LoVo (cell line): ENCODE data around the gene MTARC2.
A peak's percentile ranks its signal among the peaks of the same experiment; 100 is the strongest.

ENCODE experiments used
- DNase-seq: peaks from one replicate; pipeline ENCODE4 v3.0.0-alpha.2; 2016; ENCODE audit warnings: low spot score

MTARC2 gene

DNA sequence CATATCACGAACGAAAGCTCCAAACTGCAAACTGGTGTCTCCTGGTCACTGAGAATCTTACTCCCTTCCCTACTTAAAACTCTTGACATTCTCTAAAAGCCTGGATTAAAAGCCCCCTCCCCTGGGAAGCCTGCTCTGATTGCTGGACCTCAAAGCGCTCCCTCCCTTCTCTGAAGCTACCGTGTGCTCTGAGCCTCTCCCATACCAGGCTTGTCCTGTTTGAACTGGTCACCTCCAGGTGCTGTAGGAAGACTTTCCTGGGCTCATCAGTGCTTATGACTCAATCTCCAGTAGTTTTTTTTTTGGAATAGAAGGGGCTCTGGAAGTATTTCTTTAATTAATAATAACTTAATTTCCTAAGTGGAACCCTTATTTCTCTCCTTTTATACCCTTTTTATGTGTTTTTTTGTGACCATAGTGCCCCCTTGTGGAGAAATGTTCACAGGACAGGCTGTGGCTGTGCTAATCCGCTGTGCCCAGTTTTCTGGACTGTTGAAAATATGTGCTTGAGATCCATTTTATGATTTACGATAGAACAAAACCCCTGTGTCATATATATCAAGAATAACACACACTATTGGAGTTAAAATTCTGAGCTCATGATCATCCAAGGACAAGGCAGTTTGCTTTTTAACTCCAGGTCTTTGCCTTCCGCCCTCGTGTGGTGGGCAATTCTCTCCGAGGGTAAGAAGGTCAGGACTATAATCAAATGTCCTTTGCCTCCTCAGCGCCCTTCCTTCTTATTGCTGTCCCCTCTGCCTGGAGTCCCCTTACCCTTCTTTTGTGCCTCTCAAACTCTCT is 55.5 kb downstream of the MTARC2 start:
- peak; percentile 32 for DNase-seq

DNA sequence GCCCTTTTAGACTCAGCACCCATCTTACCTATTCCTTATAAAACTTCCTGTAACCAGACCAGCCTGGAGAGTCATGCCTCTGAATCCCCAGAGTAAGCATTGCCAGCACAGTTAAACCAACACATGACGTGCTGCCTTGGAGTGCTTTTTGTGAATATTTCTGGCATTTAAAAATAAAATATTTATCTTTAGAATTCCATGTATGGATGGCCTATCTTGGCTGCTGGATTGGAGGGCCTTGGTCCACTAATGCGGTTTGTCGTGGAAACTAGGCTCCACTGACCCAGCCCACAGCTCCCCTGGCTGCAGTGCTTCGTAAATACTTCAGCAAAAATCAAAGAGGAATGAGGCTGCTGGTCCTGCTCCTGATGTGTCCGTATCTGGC is 56.1 kb downstream of the MTARC2 start:
- no peak for DNase-seq

DNA sequence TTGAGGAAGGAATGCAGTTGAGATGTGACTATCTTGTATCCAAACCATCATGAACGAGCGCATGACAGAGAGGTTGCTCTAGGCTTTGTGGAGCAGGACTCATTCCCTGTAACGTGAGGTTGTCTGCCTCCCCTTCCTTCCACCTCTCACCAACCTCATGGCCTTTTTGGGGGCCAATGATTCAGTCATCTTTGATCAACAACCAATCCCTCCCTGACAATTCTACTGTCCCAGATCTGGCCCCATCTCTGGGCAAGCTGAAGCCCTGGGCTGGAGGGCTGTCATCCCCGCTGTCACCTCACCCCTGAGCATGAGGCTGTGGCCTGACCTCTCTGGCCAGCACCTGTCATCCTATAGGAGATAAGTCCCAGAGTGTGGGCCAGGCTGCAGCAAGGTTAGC is 58.3 kb downstream of the MTARC2 start:
- DNase-seq: no peak

DNA sequence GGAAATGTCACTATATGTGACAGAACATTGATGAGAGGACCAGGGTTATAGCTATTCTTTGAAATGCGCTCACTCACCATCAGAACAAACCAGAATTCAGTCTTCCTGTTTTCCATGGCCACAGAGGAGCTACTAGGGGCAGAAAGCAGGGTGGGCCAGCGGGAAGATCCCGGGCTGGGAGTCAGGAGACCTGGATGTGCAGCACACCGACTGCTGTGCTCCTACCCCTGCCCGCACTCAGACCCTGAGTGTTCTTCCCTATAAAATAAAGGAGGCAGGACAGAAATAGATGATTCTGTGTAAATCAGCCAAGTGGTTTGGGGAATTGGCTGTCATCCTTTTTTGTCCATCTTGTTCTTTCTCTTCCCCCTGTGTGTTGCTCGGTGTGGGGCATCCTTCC is 59.6 kb downstream of the MTARC2 start:
- DNase-seq: no peak

DNA sequence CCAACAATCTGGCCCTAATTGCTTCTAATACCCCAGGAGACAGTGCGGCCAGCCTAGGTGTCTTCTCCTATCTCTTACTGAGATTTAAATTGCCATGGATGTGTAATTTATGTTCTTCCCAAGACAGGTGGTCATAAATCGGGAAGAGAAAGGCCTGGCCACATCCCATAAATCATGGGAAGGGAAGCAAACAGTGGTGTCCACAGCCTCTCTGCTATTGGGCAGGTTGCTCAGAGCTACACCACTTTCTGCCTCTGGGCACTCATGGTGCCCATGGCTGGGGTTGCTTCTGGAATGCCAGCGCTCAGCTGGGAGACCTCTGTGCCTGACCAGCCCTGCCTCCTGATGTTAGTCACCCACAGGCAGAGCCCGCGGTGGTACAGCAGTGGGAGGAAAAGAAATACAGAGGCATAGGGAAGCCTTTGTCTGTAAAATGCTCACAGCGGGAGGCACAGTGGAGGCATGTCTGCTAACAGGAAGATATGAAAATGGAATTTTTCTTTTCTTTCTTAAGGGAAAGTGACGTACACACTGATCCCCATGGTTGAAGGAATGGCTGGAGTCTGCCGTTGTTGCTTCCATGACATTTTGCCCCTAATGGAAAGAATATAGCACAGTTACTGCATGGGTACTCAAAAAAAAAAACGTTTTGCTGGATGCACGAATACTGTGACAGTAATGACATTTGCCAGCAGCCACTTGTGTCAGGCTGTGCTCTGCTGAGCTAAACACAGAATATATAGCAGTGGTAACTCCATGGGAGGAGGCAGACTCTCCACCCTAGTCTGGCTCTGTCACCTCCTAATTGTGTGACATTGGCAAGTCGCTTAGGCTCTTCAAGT is 60.4 kb downstream of the MTARC2 start:
- no peak for DNase-seq

DNA sequence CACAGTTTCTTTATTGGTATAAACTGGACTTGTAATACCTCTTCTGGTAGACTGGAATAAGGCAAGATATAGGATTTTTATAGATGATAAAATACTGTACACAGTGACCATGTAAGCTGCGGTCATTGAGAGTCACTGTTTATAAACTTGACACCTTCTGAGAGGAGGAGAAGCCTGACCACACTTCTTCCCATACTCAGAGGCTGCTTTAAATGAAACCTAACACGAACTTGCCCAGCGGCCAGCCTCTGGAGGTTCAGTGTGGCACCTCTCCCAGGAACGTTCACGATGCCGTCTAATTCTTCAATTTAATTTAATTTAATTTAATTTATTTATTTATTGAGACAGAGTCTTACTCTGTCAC is 61.0 kb downstream of the MTARC2 start:
- DNase-seq: no peak

DNA sequence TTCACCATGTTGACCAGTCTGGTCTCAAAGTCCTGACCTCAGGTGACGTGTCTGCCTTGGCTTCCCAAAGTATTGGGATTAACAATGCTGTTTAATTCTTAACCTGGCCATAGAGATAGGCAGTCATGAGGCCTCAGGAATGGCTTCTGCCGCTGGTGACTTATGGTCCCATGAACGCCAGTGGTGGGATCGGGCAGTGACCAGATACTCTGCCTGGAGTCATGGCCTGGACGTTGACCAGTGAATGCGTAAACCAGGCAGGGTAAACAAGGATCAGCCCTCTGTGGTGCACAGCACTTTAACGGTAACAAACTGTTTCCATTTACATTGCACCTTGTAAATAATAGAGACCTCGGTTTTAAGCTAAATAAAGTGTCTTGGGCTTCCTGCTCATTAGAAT is 61.6 kb downstream of the MTARC2 start:
- no peak for DNase-seq

DNA sequence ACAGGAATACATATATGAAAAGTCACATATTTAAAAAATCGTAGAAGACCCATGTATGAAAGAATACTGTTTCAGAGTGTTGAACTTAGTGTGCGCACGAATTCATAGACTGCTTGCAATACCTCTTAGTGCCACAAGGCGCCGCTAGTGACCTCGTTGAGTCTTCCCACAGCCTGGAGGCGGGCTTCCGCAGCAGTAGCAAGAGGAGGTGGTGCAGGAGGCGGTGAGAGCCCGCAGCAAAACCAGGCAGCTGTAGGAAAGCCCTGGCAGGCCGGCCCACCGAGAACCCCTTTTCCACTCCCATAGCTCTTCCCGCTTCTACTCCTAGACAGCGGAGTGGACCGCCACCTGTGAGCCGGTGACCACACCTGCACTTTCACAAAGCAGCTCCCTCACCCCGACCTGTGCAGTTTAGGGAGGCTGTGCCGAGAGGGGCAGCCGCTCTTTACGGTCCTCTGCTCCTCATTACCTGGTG is 62.1 kb downstream of the MTARC2 start:
- DNase-seq: peak; percentile 31

DNA sequence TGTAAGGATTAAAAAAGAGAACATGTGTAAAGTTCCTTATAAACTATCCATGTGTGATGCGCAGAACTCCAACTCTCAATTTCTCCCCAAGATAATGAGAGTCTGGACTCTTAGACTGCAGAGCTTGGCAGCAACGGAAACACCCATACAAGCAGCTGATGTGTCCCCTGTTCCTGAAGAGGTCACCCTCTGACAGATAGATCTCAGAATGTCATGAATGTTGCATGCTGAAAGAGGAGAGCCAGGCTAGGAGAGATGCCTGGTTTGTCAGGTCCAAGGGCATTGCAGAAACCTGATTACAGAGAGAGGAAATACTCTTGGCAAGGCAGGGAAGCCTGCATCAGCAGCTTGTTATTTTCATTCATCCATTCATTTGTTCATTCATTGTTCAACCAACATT is 62.8 kb downstream of the MTARC2 start:
- DNase-seq: no peak

DNA sequence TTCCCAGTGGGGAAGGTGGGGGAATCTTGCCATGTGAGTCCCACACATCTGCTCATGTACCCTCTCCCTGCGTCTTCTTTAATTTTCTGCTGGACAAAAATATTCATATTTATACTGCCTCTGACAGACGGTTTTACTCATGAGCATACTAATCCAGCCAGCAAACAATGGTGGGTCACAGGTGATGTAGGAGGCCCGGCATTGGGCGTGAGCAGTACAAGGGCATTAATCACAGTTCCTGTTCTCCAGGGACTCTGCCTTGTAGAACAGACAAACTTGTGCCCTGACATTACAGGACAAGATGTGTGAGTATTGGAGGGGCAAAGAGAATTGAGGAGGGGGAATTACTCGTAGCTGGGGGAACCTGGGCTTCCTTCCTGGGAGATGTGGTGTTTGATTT is 63.6 kb downstream of the MTARC2 start:
- no peak for DNase-seq

DNA sequence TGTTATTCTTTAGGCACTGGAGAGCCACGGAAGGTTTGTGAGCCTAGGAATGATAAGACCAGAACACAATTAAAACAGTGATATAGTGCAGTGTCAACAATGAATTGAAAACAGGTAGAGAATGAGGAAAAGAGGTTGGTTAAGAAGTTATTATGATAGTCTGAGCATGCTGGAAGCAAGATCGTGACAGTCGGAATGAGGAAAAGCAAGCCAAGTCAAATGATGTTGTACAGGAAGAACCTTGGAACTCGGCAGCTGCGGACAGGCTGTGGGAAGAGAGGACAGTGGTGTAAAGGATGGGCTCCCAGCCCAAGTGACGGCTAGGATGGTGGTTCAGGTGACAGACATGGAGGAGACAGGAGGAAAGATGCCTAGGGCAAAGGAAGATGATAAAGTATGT is 64.2 kb downstream of the MTARC2 start:
- no peak for DNase-seq

DNA sequence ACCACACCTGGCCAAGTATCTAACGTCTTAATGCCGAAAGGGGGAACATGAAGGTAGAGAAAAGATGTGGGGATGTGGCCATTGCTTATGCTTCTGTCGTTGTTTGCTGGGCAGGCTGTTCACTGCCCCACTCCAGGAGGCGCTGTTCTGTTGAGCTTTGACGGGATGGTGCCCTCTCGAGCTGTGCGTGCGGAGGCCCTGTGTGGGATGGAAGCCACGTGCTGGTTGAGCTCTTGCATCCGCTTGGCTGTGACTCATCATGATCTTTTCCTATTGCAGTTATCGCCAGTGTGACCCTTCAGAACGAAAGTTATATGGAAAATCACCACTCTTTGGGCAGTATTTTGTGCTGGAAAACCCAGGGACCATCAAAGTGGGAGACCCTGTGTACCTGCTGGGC is 64.9 kb downstream of the MTARC2 start:
- no peak for DNase-seq

DNA sequence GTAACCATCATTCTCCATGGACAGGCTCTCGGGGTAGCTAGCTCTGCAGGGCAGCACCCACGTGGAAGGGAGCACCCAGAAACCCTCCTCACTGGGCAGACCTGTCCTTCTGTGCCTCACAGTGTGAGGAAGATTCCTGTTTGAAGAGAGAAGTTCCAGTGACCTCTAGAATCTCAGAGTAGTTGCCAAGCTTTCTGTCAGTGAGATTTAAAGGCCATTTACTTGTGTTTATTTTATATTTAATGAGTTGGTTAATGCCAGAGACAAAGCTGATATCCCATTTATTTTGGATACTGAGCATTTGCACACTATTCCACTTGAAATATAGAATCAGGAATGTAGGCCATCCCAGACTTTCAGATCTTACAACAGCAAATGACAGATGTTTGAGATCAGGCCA is 67.3 kb downstream of the MTARC2 start:
- DNase-seq: no peak

DNA sequence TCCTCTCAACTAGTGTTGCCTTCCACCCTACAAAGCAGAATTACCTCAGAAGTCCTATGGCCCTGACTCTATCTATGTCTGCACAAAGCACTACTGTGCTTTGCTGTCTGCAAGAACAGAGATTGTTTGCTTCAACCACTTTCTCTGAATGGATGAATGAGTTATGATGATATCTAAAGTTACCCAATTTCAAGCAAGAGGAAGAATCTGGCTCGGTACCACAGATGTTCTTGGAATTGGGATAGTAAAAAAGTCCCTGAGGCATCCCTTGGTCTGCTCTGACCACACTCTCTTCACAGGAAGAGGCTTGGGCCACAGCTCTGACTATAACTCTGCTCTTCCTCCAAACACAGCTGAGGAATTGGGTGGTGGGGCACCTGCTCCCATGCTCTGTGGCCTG is 69.8 kb downstream of the MTARC2 start:
- no peak for DNase-seq

DNA sequence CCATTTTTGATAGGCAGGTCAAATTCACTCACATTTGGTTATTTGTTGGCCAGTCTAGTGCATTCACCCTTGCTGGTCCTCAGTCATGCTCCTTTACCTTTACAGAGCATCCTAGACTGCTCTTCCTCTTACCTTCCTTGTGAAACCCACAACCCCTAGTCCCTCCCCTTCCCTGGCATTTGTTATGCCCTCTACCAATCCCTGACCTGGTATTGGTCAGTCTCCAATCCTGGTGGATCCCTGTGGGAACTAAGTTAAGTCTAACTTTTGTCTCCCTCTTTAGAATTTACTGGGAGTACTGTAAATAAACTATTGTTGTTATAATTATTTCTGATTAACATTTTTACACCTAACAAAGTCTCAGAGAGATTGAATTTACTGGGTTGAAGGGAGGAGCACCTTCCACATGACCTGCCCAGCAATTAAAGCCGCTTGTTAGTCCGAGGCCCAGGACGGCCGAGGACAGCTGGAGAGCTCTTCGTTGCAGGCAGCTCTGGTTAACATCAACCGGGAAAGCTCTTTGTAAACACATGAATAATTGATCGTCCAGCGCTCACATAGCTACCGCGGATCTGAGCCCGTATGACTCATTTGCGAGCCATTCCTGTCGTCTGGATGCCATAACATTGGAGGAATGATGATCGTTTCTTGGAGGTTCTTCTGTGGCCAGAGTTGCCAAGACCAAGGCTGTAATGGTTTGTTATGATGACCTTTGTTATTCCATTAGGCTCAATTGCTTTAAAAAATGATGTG is 70.5 kb downstream of the MTARC2 start:
- DNase-seq: no peak

DNA sequence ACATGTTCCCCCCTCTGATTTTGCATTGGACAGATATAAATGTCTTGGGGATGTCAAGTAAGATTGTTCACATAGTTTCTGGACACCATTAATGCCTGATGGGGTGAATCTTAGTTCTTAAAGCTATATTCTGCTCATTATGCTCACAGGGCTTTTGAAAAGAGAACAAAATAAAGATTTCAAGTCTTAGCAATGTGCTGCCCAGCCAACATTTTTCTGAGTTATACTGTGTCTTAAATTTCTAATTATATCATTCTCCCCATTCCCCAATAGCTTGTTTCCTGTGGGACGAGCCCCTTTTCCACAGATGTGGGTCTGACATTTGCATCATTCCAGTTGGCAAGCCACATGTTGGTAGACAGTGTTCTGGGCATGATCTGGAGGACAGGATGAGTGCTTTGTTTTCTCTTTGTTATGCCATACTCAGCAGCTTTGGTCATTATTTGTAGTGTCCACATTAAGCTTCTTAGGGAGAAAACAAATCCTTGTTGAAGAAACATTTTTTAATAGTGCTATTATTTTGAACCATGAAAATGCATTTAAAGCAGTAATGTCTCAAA is 71.4 kb downstream of the MTARC2 start:
- no peak for DNase-seq

DNA sequence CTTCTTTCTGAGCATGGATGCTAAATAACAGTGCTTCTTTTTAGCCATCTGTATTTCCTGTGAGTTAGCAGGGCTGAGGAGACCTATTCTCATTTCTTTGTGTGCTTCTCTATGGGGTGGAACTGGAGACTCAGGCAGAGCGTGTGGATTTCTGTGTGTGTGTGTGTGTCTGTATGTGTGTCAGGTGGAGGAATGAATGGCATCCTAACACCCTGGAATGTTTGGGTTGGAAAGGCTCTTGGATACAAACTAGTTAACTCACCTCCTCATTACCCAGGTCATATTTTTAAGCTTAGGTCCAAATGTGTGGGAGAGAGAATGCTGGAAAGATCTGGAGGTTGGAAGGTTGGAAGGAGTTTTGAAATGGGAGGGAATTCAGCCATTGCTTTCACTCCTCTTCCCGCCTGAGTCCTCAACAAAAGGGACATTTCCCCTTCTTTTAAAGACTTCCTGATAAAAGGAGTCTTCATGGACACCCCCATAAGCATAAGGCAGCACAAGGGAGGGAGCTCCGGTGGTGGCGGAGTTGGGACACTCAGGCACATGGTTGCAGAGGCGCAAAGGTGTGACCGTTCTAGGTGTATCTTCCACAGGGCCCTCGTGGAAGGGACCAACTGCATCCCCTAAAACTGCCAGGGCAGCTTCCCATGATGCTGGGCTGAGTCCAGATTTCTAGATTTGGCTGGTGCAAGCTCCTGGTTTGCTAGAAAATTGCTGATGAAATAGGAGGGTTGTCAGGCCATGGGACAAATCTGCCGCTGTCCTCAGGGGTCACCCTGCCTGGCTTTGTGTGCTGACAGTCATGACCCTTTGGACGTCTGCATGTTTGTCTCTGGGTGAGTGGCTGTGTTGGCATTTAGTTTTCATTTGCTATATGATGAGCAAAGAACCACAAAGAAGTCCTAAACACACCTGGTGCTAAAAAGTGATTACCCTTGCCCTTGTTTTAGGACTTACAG is 76.2 kb downstream of the MTARC2 start:
- DNase-seq: no peak

DNA sequence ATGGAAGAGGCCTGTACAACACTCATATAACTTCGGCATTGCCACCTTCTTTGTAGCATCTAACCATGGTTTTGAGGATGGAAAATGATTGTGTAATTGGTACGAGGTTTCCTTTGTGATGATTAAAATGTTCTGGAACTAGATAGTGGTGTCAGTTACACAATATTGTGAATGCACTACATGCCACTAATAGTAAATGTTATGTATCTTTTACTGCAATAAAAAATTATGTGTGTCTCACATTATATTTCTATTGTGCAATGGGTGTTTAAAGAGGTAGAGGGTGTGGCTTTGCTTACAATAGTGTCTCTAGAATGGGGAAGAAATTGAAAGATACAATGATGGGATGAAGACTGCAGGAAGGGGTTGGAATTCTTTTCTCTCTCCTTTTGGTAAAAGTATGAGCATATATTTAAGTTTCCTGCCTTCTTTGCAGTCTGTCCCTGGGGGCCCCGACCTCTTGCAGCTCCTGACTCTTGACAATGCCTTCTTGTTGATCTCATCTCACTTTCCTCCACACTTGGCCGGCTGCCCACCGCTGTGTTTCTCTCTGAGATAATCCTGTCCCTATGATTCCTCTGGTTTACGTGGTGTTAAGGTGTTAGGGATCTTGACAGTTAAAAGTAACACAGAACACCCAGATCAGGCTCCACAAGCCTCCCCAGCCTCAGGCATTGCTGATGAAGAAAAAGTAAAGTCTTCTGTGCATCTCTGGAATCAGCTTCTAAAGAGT is 77.9 kb downstream of the MTARC2 start:
- DNase-seq: no peak

DNA sequence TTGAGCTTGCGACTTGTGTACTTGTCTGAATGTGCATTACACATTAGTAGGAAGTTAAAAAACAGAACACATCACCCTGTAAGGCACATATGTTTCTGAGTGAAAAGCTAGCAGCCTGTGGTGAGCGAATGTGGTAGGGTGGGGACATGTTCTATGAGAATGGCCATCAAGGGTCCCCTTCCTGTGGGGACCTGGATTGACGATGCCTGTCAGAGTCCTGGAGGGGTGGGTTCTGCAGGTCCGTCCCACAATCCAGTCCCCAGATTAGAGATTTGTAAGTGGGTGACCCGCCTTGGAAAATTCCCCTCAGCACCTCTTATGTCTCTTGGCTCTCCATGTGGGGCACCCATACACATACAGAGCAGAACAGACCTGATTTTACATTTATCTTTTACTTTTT is 78.6 kb downstream of the MTARC2 start:
- DNase-seq: no peak

DNA sequence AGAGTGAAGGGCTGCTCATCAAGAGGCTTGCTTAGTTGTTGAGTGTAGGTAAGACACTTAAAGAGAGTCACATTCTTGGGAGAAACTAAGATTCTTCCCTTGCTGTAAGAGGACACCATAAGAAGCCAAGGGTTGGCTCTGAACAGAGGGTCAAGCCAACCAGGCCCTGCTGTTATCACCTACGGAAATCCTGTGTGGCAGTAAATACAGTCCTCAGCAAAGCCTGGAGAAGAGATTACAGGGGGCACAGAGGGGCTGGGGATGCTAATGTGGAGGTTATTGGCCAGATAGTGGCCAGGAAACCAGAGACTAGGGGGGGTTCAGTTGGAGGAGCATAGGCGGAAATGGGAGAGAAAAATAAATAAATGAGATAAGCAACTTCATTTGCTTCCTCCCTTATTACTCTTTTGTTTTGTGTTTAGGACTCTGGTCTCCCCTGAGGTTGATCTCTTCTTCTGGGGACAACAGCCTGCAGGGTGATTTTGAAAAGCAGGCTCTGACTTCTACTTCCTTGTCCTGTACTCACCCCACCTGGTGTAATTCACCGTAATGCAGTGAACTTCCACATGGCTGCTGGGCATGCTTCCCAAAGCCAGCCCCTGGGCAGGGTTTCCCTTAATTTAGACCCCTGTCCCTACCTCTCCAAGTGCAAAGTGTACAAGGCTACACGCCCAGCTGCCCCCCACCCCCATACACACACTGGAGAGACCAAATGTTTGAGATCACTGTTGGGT is 79.5 kb downstream of the MTARC2 start:
- DNase-seq: no peak
